Erythroblast (primary cell): ENCODE results near the gene TMX2.

Source experiments
- GATA1 ChIP-seq: IDR thresholded peaks from 2 replicates; pipeline ENCODE4 v1.6.1; 2011; ENCODE audit warnings: low read depth, mild to moderate bottlenecking, control low read depth, low read length, moderate library complexity
- POLR2A ChIP-seq: IDR thresholded peaks from 2 replicates; pipeline ENCODE4 v1.6.1; 2011; ENCODE audit warnings: mild to moderate bottlenecking, low read length

- TF ChIP-seq POLR2A, result no peak
- no peak for TF ChIP-seq GATA1
Observed at GRCh38 chr11:57679396-57679795, 33.0 kb upstream of the TMX2 start.
